Astrocyte of the hippocampus (primary cell): ENCODE measurements around the gene S100P.

Source experiments
- DNase-seq: peaks from one replicate; pipeline ENCODE4 v3.0.0; 2011; ENCODE audit warnings: low read depth, low spot score

S100P gene

DNA sequence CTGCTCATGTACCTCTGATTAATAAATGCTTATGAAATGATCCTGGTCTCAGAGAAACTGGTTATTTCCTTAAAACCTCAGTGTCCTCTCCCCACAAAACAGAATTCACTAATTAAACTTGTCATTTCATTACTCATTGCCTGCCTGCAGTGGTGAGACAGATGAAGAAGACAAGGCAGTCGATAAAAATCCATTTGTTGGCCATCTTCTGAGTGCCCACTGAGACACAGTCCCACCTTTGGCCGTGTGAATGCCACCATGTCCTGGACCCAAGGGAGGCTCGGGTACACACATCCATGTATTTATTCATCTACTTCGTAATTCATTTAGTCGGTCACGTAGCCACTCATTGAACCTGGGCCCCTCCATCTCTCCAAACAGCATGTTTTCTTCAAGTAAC, 3.5 kb downstream of the S100P start:
- DNase-seq, result no peak

DNA sequence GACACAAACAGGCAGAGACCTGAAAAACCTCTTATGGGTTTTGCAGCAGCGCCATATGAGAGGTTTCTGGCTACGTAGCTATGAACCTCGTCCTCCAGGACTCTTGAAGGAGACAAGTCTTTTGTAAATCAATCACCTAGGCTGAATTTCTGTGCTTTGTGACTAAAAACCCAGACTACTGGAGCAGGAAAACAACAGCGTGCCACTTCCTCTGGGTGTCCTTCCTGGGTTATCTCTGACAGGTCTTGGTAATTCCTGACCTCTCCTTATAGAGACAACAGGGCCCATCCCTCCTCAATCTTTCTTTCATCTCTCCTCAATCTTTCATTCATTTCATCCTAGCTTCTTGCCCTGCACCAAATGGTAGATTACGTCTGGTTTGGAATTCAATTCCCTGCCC, 5.7 kb downstream of the S100P start:
- no peak for DNase-seq

DNA sequence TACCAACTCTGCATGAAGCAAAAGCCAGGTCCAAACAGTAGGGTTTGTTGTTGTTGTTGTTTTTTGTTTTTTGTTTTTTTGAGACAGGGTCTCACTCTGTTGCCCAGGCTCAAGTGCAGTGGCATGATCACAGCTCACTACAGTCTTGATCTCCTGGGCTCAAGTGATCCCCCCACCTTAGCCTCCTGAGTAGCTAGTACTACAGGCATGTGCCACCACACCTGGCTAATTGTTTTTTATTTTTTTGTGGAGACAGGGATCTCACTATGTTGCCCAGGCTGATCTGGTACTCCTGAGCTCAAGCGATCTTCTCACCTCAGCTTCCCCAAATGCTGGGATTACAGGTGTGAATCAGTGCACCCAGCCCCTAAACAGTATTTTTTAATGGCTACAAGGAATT, 6.2 kb downstream of the S100P start:
- no peak for DNase-seq

DNA sequence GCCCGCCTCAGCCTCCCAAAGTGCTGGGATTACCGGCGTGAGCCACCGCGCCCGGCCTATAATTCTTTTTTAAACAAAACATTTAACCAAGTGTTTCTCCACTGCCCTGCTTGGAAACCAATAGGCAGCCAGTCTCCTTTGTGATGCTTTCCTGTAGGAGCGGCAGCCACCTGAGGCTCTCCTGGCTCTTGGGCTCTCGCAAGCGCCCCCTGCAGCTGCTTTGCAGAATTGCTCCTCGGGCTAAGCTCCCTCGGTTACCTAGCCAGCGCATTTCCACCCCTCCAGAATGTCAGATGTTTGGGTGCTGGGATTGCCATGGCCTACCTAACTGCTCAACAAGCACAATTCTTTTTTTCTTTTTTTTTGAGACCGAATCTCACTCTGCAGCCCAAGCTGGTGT, 7.7 kb downstream of the S100P start:
- DNase-seq, result no peak

DNA sequence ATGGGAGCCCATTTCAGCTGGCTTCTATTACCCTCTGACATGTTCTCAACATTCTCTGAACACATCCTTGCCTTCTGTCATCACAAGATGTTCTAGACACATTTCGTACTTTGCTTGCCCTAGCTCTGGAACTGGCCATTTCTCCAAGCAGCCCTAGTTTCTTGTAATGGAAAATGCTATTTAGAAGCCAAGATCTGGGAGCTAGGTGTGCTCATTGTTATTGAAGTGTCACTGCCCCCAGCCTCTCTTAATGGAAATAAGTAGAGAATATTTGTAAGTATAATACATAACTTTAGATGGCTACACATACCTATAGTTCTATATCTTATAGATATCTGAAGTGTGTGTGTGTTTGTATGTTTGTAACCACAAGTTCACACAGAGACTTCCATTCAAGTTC, 9.1 kb downstream of the S100P start:
- DNase-seq, result no peak

DNA sequence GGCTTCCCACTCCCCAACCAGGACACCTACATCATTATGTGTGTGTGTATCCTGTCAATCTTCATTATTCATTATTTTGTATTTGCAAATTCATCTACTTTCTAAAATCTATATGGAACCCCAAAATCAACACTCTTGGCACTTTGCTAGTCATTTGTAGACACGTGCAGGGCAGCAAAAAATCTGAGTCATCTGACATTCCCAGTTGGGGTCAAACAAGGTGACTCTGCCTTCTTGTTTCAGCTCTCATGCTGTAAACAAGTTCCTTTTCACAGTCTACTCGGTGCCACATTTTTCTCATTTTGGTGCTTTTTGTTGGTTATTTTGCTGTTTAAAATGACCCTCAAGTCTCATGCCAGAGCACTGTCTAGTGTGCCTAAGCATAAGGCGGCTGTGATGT, 10.1 kb downstream of the S100P start:
- no peak for DNase-seq

DNA sequence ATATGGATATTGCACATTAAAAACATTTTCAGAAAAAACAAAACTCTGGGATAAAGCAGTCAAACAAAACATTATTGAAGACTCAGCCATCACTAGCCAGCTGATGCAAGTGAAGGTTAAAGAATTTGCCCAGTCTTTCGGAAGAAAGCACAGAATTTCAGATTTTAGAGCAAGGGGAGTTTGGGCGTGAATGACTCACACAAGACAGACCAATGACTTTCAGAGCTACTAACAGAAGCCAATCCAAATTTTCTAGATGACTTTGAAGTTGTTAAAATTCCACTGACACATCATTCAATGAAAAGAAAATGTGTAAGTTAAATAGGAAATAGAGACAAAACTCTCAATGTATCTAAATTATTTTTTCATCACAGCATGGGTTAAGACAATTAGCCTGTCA, 12.0 kb downstream of the S100P start:
- DNase-seq, result peak; percentile 29

DNA sequence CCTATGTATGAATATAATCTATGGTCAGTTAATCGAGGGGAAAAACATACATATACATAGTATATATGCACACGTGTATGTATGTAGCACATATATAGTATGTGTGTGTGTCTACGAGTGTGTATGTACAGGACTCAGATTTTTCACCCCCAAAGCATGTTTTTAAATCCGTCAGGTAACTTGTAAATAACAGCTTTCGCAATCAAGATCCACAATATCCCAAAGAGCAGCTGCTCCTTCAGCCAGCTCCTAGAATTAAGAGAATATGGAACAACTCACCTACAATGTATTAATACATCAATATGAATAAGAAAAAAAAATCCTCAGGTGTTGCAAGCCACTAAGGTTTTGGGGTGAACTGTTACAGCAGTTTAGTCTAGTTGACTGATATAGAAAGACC, 12.5 kb downstream of the S100P start:
- DNase-seq, result no peak

DNA sequence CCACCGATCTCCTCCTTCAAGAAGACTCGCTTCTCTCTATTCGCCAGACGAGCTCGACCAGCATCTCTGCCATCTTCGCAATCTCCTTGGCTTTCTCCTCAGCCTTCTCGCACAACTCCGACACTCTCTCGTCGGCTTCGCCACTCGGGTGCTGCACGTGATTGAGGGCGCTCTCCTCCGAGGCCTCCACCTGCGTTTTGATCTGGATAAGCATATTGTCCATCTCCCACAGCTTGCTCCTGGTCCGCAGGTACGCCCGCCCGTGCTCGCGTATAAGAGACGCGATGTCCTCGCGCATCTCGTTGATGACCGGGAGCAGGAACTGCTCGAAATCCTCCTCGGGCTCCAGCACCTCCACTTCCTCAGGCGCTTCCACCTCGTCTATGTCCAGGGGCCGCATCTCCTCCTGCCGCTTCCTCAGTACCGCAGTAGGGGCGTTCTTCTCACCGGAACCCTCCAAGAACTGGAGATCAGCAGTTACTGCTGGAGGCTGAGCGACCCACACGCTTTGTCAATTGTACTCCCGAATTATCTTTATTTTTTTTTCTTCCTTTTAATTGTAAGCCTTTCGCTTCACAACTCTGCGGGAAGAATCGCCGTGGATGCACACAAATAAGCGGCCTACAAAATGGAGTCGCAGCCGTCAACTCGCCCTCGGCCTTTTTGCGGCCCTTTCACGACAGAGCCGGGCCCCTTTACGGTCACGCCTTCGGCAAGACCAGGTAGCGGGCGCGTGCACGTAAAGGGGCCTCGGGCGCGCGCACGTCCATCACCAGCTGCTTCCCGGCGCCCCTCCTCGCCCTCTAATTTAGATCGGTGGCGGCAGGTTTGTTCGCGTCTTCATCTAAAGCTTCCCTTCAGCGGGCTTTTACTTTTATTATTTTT, 15.8 kb downstream of the S100P start, which contains the start of gene MRFAP1L1:
MRFAP1L1 (minus strand) TSS at position 636 of the 885 bp plus-strand sequence; CDS start at position 400, 236 bp downstream.
- DNase-seq, result peak; percentile 98

DNA sequence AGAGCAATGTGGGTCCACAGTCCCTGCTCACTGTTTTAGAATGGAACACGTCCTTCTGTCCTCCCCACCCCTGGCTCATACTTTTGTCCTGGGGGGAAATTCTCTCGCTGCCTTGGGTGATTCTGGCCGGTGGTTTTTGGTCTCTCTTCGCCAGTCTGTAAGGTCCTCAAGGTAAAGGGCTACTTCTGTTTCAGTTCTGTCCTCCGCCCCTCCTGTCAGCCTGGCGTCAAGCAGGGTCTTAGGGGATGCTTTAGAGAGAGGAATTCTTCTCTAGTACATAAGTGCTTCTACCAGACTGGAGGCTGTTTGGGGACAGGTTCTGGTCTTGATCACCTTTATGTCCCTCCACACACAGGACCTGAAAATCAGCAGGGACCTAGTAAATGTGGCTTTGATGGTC, 16.6 kb downstream of the S100P start:
- DNase-seq, result no peak

DNA sequence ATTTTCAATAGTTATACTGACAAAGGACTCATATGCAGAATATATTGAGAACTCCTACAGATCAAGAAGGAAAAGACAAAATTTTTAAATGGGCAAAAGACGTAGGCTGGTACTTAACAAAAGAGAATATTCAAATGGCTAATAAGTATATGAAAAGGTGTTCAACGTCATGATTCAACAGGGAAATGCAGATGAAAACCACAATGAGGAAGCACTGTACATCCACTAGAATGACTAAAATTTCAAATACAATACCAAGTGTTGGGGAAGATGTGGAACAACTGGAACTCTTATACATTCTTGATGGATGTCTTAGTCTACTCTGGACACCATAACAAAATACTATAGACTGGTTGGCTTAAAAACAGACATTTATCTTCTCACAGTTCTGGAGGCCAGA, 17.3 kb downstream of the S100P start:
- DNase-seq, result no peak

DNA sequence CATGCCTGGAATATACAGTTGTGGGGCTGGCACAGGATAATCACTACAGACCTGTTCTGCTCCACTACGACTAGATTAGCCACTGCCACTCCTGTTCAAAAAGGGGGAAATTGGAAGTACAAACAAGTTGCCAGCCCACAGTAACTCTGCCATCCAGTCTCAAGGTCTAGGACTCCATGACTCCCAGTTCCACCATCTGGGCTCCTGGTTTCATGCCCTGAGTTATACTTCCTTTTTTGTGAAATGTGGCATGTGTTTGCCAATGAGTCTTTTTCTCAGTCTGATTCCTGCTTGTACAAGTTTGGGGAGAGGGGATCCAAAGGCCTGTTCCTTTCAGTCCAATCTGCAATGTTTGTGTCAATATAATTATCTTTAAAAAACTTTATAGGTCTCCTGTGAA, 21.3 kb downstream of the S100P start:
- no peak for DNase-seq

DNA sequence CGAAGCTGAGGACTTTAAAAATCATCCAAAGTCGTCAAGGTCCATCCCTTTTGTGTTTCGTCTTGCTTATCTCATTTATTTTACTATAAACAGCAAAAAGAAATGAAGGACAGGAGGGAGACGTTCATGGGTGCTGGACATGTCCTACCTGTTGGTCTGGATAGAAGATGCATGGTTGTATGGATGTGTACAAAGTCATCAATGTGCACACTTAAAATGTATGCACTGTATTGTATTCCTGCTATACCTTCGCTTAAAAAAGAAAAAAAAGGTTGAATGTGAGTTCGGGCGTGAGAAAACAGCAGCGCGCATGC, 22.0 kb downstream of the S100P start:
- no peak for DNase-seq

DNA sequence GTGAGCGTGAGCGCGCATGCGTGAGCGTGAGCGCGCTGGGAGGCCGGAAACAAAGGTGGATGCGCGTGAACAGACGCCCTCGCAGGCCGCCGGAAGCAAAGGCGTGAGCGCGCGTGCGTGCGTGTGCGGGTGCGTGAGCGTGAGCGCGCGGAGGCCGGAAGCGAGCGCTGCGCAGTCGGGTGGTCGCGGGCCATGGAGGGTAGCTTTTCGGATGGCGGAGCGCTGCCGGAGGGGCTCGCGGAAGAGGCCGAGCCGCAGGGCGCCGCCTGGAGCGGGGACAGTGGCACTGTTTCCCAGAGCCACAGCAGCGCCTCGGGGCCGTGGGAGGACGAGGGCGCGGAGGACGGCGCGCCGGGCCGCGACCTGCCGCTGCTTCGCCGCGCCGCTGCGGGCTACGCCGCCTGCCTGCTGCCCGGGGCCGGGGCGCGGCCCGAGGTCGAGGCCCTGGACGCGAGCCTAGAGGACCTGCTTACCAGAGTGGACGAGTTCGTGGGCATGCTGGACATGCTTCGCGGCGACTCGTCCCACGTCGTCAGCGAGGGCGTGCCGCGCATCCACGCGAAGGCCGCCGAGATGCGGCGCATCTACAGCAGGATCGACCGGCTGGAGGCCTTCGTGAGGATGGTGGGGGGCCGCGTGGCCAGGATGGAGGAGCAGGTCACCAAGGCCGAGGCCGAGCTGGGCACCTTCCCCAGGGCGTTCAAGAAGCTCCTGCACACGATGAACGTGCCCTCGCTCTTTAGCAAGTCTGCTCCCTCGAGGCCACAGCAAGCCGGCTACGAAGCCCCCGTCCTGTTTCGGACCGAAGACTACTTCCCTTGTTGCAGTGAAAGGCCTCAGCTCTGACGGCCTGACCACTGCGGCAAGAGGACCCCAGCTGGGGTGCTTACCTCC, 22.6 kb downstream of the S100P start, which contains the start of gene BLOC1S4:
BLOC1S4 (plus strand) TSS at position 157 of the 894 bp plus-strand sequence; CDS start at position 193, 36 bp downstream.
- peak; percentile 97 for DNase-seq

DNA sequence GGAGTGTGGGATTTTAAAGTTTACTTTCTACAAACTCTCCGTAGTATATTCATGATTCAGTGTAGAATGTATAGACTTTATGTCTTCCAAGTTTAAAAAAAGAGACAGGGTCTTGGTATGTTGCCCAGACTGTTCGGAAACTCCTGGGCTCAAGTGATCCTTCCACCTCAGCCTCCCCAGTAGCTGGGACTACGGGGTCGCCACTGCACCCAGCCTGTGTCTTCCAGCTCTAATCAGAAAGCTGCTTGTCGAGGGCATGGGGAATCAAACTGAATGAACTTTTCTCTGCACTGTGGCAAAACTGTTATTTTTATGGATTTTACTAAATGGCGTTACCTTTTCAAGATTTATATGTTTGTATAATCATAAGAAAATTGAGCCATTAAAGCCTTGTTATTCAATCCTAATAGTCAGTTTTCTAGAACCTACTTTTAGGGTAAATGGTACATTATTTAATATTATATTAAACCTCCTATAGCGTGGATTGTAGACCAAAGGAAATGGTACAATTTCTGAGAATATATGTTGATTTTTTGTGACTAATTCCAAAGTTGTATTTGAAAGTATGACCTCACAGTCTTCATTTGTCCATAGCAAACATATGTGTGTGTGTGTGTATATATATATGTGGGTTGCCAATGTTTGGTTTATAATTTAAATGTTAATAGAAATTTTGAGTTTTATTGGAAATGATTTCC, 23.4 kb downstream of the S100P start:
- no peak for DNase-seq

DNA sequence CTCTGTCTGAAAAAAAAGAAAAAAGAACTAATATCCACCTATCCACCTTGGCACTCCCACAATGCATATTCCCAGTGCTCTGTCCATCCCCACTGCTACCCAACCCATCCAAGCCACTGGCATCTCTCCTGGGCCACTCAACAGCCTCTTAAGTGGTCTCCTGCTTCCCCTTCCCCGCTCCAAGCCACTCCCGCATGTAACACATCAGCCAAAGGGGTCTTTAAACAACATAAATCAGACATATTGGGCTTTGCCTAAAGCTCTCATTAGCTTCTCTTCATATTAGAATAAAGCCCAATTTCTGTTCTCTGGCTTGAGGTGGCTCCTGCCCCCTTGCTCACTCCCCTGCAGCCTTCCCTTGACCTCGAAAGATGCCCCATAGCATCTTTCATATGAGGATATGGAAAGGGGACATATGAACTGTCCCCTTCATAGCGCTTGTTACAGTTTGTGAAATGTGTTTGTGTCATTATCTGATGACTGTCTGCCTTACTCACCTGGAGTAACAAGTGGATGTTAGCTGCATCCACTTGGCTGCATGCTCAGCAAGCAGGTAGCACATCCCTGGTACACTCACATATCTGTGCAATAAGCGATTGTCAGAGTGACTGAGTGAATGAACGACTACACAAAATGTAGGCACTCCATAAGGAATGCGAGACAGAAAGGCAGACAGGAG, 25.4 kb downstream of the S100P start:
- no peak for DNase-seq

DNA sequence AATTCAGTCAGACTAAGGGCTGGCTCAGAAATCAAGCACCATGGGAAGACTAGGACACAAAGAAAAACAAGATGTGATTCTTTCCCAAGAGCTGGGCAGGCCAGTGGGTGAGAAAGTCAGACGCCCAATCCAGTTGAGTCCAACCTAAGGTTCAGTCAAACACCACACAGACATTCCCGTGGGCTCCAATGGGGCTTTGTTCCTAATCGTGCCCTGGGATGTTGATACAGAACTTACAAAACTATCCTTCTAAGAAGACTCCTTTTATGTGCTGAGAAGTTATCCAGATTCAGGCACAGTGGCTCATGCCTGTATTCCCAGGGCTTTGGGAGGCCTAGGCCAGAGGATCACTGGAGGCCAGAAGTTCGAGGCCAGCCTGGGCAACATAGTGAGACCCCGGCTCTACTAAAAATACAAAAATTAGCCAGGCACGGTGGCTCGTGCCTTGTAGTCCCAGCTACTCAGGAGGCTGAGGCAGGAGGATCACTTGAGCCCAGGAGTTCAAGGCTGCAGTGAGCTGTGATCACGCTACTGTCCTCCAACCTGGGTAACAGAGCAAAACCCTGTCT, 26.0 kb downstream of the S100P start:
- no peak for DNase-seq

DNA sequence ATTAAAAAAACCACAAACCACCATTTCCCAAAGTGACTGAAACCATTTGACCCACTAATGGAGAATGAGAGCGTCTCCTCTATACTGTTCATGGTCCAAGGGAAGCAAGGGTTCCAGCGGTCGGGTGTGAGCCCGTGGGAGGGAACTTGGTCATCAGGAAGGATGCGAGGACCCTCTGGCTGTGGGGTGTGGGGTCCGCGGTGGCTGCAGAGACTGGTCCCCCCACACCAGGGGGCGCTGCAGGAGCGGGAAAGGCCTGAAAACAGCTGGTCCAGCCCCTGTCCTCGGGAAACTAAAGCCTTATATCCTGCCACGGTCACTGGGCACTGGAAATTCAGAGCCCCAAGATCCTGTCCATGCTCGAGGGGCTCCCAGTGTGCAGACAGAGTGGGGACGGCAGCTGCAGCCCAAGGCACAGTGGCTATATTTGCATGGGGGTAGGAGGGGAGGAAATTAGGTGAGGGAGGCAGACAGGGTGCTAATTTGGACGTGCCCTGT, 26.6 kb downstream of the S100P start:
- peak; percentile 87 for DNase-seq

DNA sequence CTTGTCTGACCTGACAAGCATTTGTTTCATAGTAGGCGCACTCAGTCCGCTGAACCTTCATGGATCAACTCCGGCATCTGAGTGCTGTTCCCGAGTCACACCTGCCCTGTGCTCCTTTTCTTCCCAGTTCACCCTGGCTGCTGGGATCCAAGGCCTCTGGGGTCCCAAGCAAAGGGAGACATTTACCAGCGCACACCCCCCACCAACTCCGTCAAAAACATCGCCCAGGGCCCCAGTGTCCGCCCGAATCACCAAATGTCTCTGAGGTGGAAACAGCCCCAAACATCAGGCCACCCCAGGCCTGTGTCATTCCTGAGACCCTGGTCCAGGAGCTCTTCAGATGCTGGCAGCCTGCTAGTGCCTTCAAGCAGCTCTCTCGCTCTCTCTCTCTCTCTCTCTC, 27.4 kb downstream of the S100P start:
- no peak for DNase-seq

DNA sequence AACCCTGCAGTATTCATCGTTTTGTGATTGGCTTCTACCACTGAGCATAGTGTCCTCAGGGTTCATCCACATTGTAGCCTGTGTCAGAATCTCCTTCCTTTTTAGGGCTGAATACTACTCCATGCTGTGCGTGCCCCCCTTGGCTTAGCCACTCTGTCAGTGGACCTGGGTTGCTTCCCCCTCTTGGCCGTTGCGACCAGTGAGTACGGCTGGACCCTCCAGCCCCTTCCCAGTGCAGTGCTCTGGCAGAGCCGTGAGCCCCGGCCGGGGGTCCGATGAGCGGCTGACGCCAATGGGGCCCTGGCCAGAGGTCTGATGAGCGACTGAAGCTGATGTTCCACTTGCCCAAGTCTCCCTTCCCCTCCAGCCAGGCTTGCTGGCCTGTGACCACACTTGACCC, 29.2 kb downstream of the S100P start:
- DNase-seq, result no peak

DNA sequence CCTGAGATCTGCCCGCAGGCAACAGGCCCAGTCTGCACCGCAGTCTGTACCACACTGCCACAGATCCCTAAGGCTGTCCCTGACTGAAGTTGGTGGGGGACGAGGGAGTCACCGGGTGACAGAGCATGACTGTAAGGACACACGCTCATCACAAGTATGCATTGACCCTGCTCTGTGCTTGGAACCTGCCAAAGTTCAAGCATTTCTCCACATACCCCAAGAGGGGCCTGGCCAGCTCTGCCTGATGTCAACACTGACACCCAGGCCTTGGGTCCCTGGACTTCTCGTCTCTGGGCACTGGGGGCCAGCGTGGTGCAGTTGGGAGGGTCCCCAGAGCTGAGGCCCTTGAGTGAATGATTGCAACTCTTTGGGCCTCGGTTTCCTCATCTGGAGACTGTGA, 30.2 kb downstream of the S100P start:
- DNase-seq, result no peak
